ENCODE measurements around the gene HSD3B7. TPM values are rescaled to one million over a fixed set of nuclear protein-coding genes. Genes with fewer than 3 reads are reported as not detected.

HSD3B7 gene
- total and polyA plus RNA-seq, 2 of the 8 experiments (the other 6 are each of a cell fraction or from before 2014, with no cell fraction given), result 2.9 to 6.6 TPM

DNA sequence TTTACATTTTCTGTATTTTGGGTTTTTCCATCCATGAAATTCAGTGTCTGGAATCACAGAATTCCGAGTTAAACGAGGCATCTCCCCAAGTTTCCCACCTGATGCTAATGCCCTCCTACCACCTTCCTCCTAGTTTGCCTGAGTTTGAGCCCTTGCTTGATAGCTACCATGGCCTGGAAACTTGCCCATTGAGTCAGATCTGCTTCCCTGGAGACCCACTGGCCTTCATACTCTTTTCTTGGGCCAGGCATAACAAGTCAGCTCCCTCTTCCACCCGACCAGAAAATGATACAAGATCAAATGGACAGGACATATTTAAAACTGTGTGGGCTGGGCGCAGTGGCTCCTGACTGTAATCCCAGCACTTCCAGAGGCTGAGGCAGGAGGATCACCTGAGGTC lies 17.2 kb upstream of the HSD3B7 start (continued):
- TF ChIP-seq CHD7 (IDR thresholded peaks at IDR 0.05; ENCODE audit: insufficient replicate concordance, low read length) (no peak), BACH1 (IDR thresholded peaks at IDR 0.05; ENCODE audit: low read length) (no peak), BCL11A (IDR thresholded peaks at IDR 0.05; ENCODE audit: low read depth in 2 of 2, low read length in 2 of 2) (no peak), KDM5A (IDR thresholded peaks at IDR 0.05; ENCODE audit: low read length) (no peak), CEBPB (IDR thresholded peaks at IDR 0.05; ENCODE audit: low read depth, low read length) (no peak)

Data from H1 (cell line).